Esophagus squamous epithelium (tissue), 5 donors: Measurements from ENCODE around the gene MOB3B. TPM values are rescaled to one million over a fixed set of nuclear protein-coding genes. Genes with fewer than 3 reads are reported as not detected.

Source experiments
- DNase-seq: peaks from one replicate; lab custom pipeline; 2025; lab: John Stamatoyannopoulos, UW
- H3K27ac ChIP-seq, 4 donors: fragments of 200-600 bp; sonication (generic); one replicate each; pipeline ENCODE4 v1.5.1; 2016 to 2019; ENCODE audit warnings: mild to moderate bottlenecking in 1 of 4
- H3K27me3 ChIP-seq, 4 donors: fragments of 200-600 bp; sonication (generic); 1 replicate in 3 of 4; 2 replicates in 1 of 4; pipeline versions ENCODE4 v1.5.1 to v1.6.0; 2017 to 2021; ENCODE audit warnings: antibody characterized with exemption in 1 of 4
- H3K36me3 ChIP-seq, 3 donors: fragments of 200-600 bp; sonication (generic); one replicate each; pipeline ENCODE4 v1.5.1; 2016 to 2019
- H3K4me1 ChIP-seq, 3 donors: fragments of 200-600 bp; sonication (generic); one replicate each; pipeline ENCODE4 v1.5.1; 2017 to 2019
- H3K4me3 ChIP-seq, 4 donors: fragments of 200-600 bp; sonication (generic); 1 replicate in 3 of 4; 2 replicates in 1 of 4; pipeline ENCODE4 v1.5.1; 2016 to 2019; ENCODE audit warnings: mild to moderate bottlenecking in 2 of 4, moderate library complexity in 1 of 4
- H3K9me3 ChIP-seq, 3 donors: fragments of 200-600 bp; sonication (generic); one replicate each; pipeline ENCODE4 v1.5.1; 2016 to 2019
- CTCF ChIP-seq, 6 experiments: fragments of 450-650 bp in 4 of 6; fragments of 200-600 bp in 2 of 6; sonication (generic) in 2 of 6; IDR thresholded peaks; one replicate each; pipeline ENCODE4 v1.5.1; 2016 to 2019; ENCODE audit warnings: antibody characterized with exemption in 6 of 6, mild to moderate bottlenecking in 4 of 6, moderate library complexity in 4 of 6
- POLR2A ChIP-seq, 4 donors: fragments of 450-650 bp; IDR thresholded peaks; one replicate each; pipeline ENCODE4 v1.6.1; 2017; ENCODE audit warnings: antibody characterized with exemption in 4 of 4, mild to moderate bottlenecking in 4 of 4, moderate library complexity in 3 of 4
- WGBS, 2 donors: methylation state at CpG; one replicate each; pipeline ENCODE4 v1.1.5; 2018; 5-methylcytosine and 5-hydroxymethylcytosine counted together
- intact Hi-C: fragments of 100-400 bp; cut with DNase I; formaldehyde crosslinking; loops from one replicate; pipeline ENCODE4 v1.15.0; 2022
- total RNA-seq, 4 donors: library from RNA; depleted of rRNA; stranded (reverse); fragments of >200 nt; gene quantifications; one replicate each; pipeline ENCODE4 v1.1.0, GENCODE V29; 2016
- donor health status: DM: yes; HTN: yes; CAD: no.

Gene MOB3B
- total RNA-seq, 4 donors from 2014 or later: 2.2 to 7.6 (median 5.2) TPM

GRCh38 chr9:27534658-27535209 lies 5.1 kb upstream of the MOB3B start:
- peak overlapping the region in 3 of 4 donors; percentile 67 to 75 (median 68) for H3K27ac ChIP-seq
- WGBS, 2 donors: 94 to 95% methylated on average over 3 of the region's 3 CpGs
- no peaks in the 10 kb centered on the region for H3K9me3 ChIP-seq
- no peak for DNase-seq
- intact Hi-C loops: loop anchor here (5.0 kb wide), 1 partner anchor 202 kb away; no protein-coding TSS in a partner anchor
- no peak for TF ChIP-seq POLR2A (IDR thresholded peaks at IDR 0.05)
- TF ChIP-seq CTCF (IDR thresholded peaks at IDR 0.05): no peak
- peaks cover 5 to 38% (median 19%) of the 10 kb centered on the region in 3 donors for H3K4me1 ChIP-seq
- no peaks in the 10 kb centered on the region for H3K27me3 ChIP-seq
- no peak overlapping the region for H3K4me3 ChIP-seq
- H3K36me3 ChIP-seq: no peaks in the 10 kb centered on the region

- WGBS, 2 donors: 50 to 75% methylated on average over 4 of the region's 4 CpGs
- DNase-seq: no peak
- H3K27me3 ChIP-seq: no peaks in the 10 kb centered on the region
- intact Hi-C loops: no loop called here
- TF ChIP-seq POLR2A (IDR thresholded peaks at IDR 0.05): no peak
- no peak for TF ChIP-seq CTCF (IDR thresholded peaks at IDR 0.05)
- peaks cover 0 to 33% (median 14%) of the 10 kb centered on the region in 3 donors for H3K4me1 ChIP-seq
- H3K27ac ChIP-seq: peak overlapping the region in 3 of 4 donors; percentile 67 to 75 (median 68)
- H3K9me3 ChIP-seq: no peaks in the 10 kb centered on the region
- H3K4me3 ChIP-seq: no peak overlapping the region
- no peaks in the 10 kb centered on the region for H3K36me3 ChIP-seq
Measured at GRCh38 chr9:27534131-27534530, 4.5 kb upstream of the MOB3B start.

GRCh38 chr9:27533311-27533710 lies 3.7 kb upstream of the MOB3B start:
- no peak for DNase-seq
- Histone ChIP-seq H3K4me3 (no peak overlapping the region), H3K27me3 (no peaks in the 10 kb centered on the region), H3K9me3 (no peaks in the 10 kb centered on the region), H3K27ac (peak overlapping the region in 2 of 4 donors; percentile 67 to 68), H3K36me3 (no peaks in the 10 kb centered on the region), H3K4me1 (peaks cover 5 to 26% (median 12%) of the 10 kb centered on the region in 3 donors)
- WGBS, 2 donors: 65 to 73% methylated on average over 1 of the region's 1 CpG
- intact Hi-C loops: no loop called here
- TF ChIP-seq POLR2A (IDR thresholded peaks at IDR 0.05) (no peak), CTCF (IDR thresholded peaks at IDR 0.05) (no peak)

GRCh38 chr9:27532046-27532445 lies 2.4 kb upstream of the MOB3B start:
- H3K9me3 ChIP-seq: no peaks in the 10 kb centered on the region
- 54 to 56% methylated on average over 1 of the region's 1 CpG for WGBS, 2 donors
- H3K36me3 ChIP-seq: no peaks in the 10 kb centered on the region
- no peak for DNase-seq
- H3K27me3 ChIP-seq: no peaks in the 10 kb centered on the region
- H3K4me1 ChIP-seq: peaks cover 14 to 37% (median 19%) of the 10 kb centered on the region in 3 donors
- no peak overlapping the region for H3K27ac ChIP-seq
- intact Hi-C loops: no loop called here
- TF ChIP-seq CTCF (IDR thresholded peaks at IDR 0.05): no peak
- no peak overlapping the region for H3K4me3 ChIP-seq

GRCh38 chr9:27530915-27531755 lies 1.5 kb upstream of the MOB3B start:
- no peak for TF ChIP-seq POLR2A (IDR thresholded peaks at IDR 0.05)
- TF ChIP-seq CTCF (IDR thresholded peaks at IDR 0.05): no peak
- intact Hi-C loops: no loop called here
- Histone ChIP-seq H3K4me3 (no peak overlapping the region), H3K36me3 (no peaks in the 10 kb centered on the region), H3K27me3 (no peaks in the 10 kb centered on the region), H3K4me1 (peaks cover 14 to 46% (median 21%) of the 10 kb centered on the region in 3 donors), H3K27ac (no peak overlapping the region), H3K9me3 (no peaks in the 10 kb centered on the region)
- WGBS, 2 donors: 69 to 70% methylated on average over 4 of the region's 4 CpGs
- no peak for DNase-seq
